PC-9 (cell line): ENCODE data around the gene NSMCE1. TPM values are rescaled to one million over a fixed set of nuclear protein-coding genes. Genes with fewer than 3 reads are reported as not detected.
A peak's percentile ranks its signal among the peaks of the same experiment; 100 is the strongest.

Experiments used
- BruUV-seq: library from RNA; stranded (reverse); fragments of 400-500 nt; replicated peaks from 2 replicates; lab custom pipeline; 2021; lab: Mats Ljungman, UMichigan
- CTCF ChIA-PET: fragments of 300-600 bp; sonication (Branson Sonifier 250); formaldehyde crosslinking; loops from one replicate; lab custom pipeline; 2022; ENCODE audit warnings: antibody characterized with exemption; lab: Charles Lee
- POLR2A ChIA-PET: fragments of 300-600 bp; sonication (Branson Sonifier 250); formaldehyde crosslinking; loops from one replicate; lab custom pipeline; 2022; ENCODE audit warnings: antibody characterized with exemption; ENCODE audit not compliant: unreplicated experiment; lab: Charles Lee
- DNase-seq, 2 experiments: peaks; one replicate each; pipeline versions ENCODE4 v3.0.0 to v3.0.0-alpha.2; 2015 to 2022; ENCODE audit warnings: mixed read lengths in 1 of 2
- H2AFZ ChIP-seq: fragments of 200-600 bp; sonication (generic); 2 replicates; pipeline ENCODE4 v1.8.1; 2017; ENCODE audit warnings: antibody characterized with exemption
- H3F3A ChIP-seq: fragments of 200-600 bp; sonication (generic); 2 replicates; pipeline ENCODE4 v1.8.1; 2017; ENCODE audit warnings: antibody characterized with exemption, mild to moderate bottlenecking, low read depth; ENCODE audit not compliant: insufficient read depth
- H3K27ac ChIP-seq: fragments of 200-600 bp; sonication (generic); 2 replicates; pipeline ENCODE4 v1.6.1; 2016; ENCODE audit warnings: mixed run types
- H3K27me3 ChIP-seq: fragments of 200-600 bp; sonication (generic); 2 replicates; pipeline ENCODE4 v1.6.1; 2016; ENCODE audit warnings: low read depth, mixed run types; ENCODE audit not compliant: insufficient read depth
- H3K36me3 ChIP-seq: fragments of 200-600 bp; sonication (generic); 2 replicates; pipeline ENCODE4 v1.6.1; 2016; ENCODE audit warnings: low read depth, mixed run types
- H3K4me1 ChIP-seq: fragments of 200-600 bp; sonication (generic); replicated peaks from 2 replicates; pipeline ENCODE4 v1.6.1; 2016; ENCODE audit warnings: mixed run types; ENCODE audit not compliant: insufficient read depth
- H3K4me2 ChIP-seq: fragments of 200-600 bp; sonication (generic); 2 replicates; pipeline ENCODE4 v1.6.1; 2017; ENCODE audit warnings: mixed run types
- H3K4me3 ChIP-seq: fragments of 200-600 bp; sonication (generic); 2 replicates; pipeline ENCODE4 v1.6.1; 2016; ENCODE audit warnings: mixed run types
- H3K79me2 ChIP-seq: fragments of 200-600 bp; sonication (generic); 2 replicates; pipeline ENCODE4 v1.6.1; 2017; ENCODE audit warnings: low read depth, mixed run types
- H3K9me2 ChIP-seq: fragments of 200-600 bp; sonication (generic); 2 replicates; pipeline ENCODE4 v1.8.1; 2017; ENCODE audit warnings: mild to moderate bottlenecking; ENCODE audit not compliant: insufficient read depth
- H3K9me3 ChIP-seq: fragments of 200-600 bp; sonication (generic); 2 replicates; pipeline ENCODE4 v1.8.1; 2016; ENCODE audit warnings: low read depth; ENCODE audit not compliant: insufficient read depth
- H4K20me1 ChIP-seq: fragments of 200-600 bp; sonication (generic); 2 replicates; pipeline ENCODE4 v1.8.1; 2017; ENCODE audit not compliant: insufficient read depth
- CTCF ChIP-seq: fragments of 200-600 bp; sonication (generic); conservative IDR thresholded peaks from 2 replicates; pipeline ENCODE4 v1.6.1; 2017; ENCODE audit warnings: mixed run types, antibody characterized with exemption, mild to moderate bottlenecking, moderate library complexity
- EZH2 ChIP-seq: fragments of 200-600 bp; sonication (generic); IDR thresholded peaks from 2 replicates; pipeline ENCODE4 v1.8.0; 2017; ENCODE audit warnings: antibody characterized with exemption, low read depth
- intact Hi-C: fragments of 100-400 bp; cut with micrococcal nuclease; formaldehyde crosslinking; loops from one replicate; pipeline ENCODE4 v1.10.0; 2022; ENCODE audit not compliant: unreplicated experiment
- total RNA-seq: library from RNA; stranded (reverse); gene quantifications from 2 replicates; pipeline ENCODE4 v1.2.3, GENCODE V29; 2021

Gene NSMCE1
- total RNA-seq, 1 experiment from 2014 or later: 114 TPM

- peak overlapping the region; percentile 42 for H3K27ac ChIP-seq
- POLR2A ChIA-PET: interaction anchor here (0.6 to 1.0 kb wide), 6 partner anchors 89 to 346 kb away, joined by 3 to 13 read pairs (median 4); partner anchors contain the start of genes GTF3C1 and KATNIP
- BruUV-seq: no TSS peak
Observed at GRCh38 chr16:27204312-27204915, 64.2 kb downstream of the NSMCE1 start.

GRCh38 chr16:27203507-27204311 is 64.9 kb downstream of the NSMCE1 start, which contains the start of gene KDM8:
Gene KDM8, plus strand, starts transcription at chr16:27203526. Its CDS starts 6,598 bp downstream, at chr16:27210124.
- Histone ChIP-seq H3F3A (peaks cover 8% of the 10 kb centered on the region; the same call in 1 of the 2 replicates), H2AFZ (peak within 1 kb of the TSS; percentile 87), H3K27ac (peak within 1 kb of the TSS; percentile 78), H3K4me2 (peak within 1 kb of the TSS; percentile 74), H3K4me3 (peak within 1 kb of the TSS; percentile 70), H3K79me2 (peaks cover 8% of the 10 kb centered on the region; the same call in 1 of the 2 replicates), H3K27me3 (no peaks in the 10 kb centered on the region), H3K36me3 (no peaks in the 10 kb centered on the region), H3K9me3 (no peaks in the 10 kb centered on the region), H4K20me1 (no peaks in the 10 kb centered on the region), H3K4me1 (peaks cover 15% of the 10 kb centered on the region), H3K9me2 (no peaks in the 10 kb centered on the region)
- BruUV-seq: TSS peak; percentile 71
- TF ChIP-seq CTCF: no peak
- no peak for TF ChIP-seq EZH2
- DNase-seq: peak; percentile 99 to 100
- ChIA-PET POLR2A (interaction anchor here (0.6 to 1.0 kb wide), 9 partner anchors 30 to 346 kb away, joined by 3 to 13 read pairs (median 4); partner anchors contain the start of genes GTF3C1 and KATNIP), CTCF (interaction anchor here (0.6 to 0.8 kb wide), 2 partner anchors 24 to 1978 kb away, joined by 4 read pairs; no protein-coding TSS in a partner anchor)
- intact Hi-C loops: no loop called here

More at GRCh38 chr16:27204312-27204915, 64.2 kb downstream of the NSMCE1 start:
- Histone ChIP-seq H3K9me2 (no peaks in the 10 kb centered on the region), H3K4me2 (peak overlapping the region; percentile 74), H4K20me1 (no peaks in the 10 kb centered on the region), H3K9me3 (no peaks in the 10 kb centered on the region), H3F3A (peaks cover 8% of the 10 kb centered on the region; the same call in 1 of the 2 replicates), H3K4me1 (peaks cover 15% of the 10 kb centered on the region), H3K79me2 (peaks cover 8% of the 10 kb centered on the region; the same call in 1 of the 2 replicates), H3K4me3 (peak overlapping the region; percentile 66), H3K27me3 (no peaks in the 10 kb centered on the region), H2AFZ (peak overlapping the region; percentile 87), H3K36me3 (no peaks in the 10 kb centered on the region)
- intact Hi-C loops: no loop called here
- DNase-seq: no peak
- CTCF ChIA-PET: no interaction called here
- no peak for TF ChIP-seq CTCF
- no peak for TF ChIP-seq EZH2

GRCh38 chr16:27202923-27203506 is 65.6 kb downstream of the NSMCE1 start:
- POLR2A ChIA-PET: interaction anchor here (0.6 to 1.0 kb wide), 5 partner anchors 30 to 347 kb away, joined by 3 to 7 read pairs (median 4); partner anchors contain the start of genes GTF3C1 and KATNIP
- BruUV-seq: TSS peak; percentile 93

More at GRCh38 chr16:27202923-27203506, 65.6 kb downstream of the NSMCE1 start:
- Histone ChIP-seq H3K27ac (peak overlapping the region; percentile 78), H3K36me3 (no peaks in the 10 kb centered on the region), H3K4me3 (peak overlapping the region; percentile 70), H3F3A (peaks cover 8% of the 10 kb centered on the region; the same call in 1 of the 2 replicates), H3K27me3 (no peaks in the 10 kb centered on the region), H2AFZ (peak overlapping the region; percentile 85), H3K4me1 (peaks cover 15% of the 10 kb centered on the region), H3K9me3 (no peaks in the 10 kb centered on the region), H3K79me2 (peaks cover 8% of the 10 kb centered on the region; the same call in 1 of the 2 replicates), H3K4me2 (peak overlapping the region; percentile 74), H4K20me1 (no peaks in the 10 kb centered on the region), H3K9me2 (no peaks in the 10 kb centered on the region)
- intact Hi-C loops: no loop called here
- no peak for DNase-seq
- CTCF ChIA-PET: interaction anchor here (0.6 to 0.8 kb wide), 2 partner anchors 24 to 1978 kb away, joined by 4 read pairs; no protein-coding TSS in a partner anchor
- no peak for TF ChIP-seq CTCF
- TF ChIP-seq EZH2: no peak
